Omental fat pad (tissue), 4 donors: Measurements from ENCODE around the gene SEPTIN10. TPM values are rescaled to one million over a fixed set of nuclear protein-coding genes. Genes with fewer than 3 reads are reported as not detected.

Experiments used
- ATAC-seq: fragments of 150-250 bp; one replicate; pipeline ENCODE4 v1.9.1; 2016; ENCODE audit warnings: mild to moderate bottlenecking, moderate library complexity; ENCODE audit not compliant: low FRiP score
- DNase-seq: peaks from one replicate; pipeline ENCODE4 v3.0.0-alpha.2; 2019; ENCODE audit warnings: low spot score
- total RNA-seq, 4 donors: library from RNA; depleted of rRNA; stranded (reverse); fragments of >200 nt; gene quantifications; one replicate each; pipeline ENCODE4 v1.1.0, GENCODE V29; 2016
- TF ChIP-seq, protein P1 (sequence below), 3 donors: fragments of 450-650 bp; IDR thresholded peaks; one replicate each; pipeline ENCODE4 v1.5.1; 2016 to 2017; ENCODE audit warnings: antibody characterized with exemption in 3 of 3, mild to moderate bottlenecking in 3 of 3, moderate library complexity in 2 of 3

The SEPTIN10 gene
- total RNA-seq, 4 donors from 2014 or later, result 55.0 to 116 (median 75.1) TPM

DNA sequence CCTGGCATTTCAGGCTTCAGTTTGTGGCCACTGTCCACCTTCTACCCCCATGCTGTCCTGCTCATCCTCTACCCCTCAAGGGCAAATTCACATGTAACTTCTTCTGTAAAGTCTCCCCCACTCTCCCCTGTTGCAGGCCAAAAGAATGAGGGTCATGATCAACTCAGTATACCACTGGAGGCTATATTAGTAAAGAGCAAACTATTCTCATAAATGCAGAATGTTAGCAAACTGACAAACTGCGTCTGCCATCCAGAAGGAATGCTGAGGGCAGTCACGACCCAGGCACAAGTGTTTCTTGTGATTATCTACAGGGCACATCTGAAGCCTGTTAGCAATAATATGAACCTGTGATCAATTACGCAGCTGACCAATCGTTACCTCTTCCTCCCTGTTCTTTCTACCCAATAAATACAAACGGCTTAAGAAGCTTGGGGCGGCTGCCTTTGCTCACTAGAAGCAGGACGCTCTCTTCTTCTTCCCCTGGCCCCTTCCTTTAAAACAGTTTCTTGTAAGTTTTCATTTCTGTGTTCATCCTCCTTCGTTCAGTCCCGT, 58.3 kb downstream of the SEPTIN10 start:
- DNase-seq (no peak), ATAC-seq (no peak)
- TF ChIP-seq, protein P1, sequence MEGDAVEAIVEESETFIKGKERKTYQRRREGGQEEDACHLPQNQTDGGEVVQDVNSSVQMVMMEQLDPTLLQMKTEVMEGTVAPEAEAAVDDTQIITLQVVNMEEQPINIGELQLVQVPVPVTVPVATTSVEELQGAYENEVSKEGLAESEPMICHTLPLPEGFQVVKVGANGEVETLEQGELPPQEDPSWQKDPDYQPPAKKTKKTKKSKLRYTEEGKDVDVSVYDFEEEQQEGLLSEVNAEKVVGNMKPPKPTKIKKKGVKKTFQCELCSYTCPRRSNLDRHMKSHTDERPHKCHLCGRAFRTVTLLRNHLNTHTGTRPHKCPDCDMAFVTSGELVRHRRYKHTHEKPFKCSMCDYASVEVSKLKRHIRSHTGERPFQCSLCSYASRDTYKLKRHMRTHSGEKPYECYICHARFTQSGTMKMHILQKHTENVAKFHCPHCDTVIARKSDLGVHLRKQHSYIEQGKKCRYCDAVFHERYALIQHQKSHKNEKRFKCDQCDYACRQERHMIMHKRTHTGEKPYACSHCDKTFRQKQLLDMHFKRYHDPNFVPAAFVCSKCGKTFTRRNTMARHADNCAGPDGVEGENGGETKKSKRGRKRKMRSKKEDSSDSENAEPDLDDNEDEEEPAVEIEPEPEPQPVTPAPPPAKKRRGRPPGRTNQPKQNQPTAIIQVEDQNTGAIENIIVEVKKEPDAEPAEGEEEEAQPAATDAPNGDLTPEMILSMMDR (IDR thresholded peaks at IDR 0.05), result no peak

DNA sequence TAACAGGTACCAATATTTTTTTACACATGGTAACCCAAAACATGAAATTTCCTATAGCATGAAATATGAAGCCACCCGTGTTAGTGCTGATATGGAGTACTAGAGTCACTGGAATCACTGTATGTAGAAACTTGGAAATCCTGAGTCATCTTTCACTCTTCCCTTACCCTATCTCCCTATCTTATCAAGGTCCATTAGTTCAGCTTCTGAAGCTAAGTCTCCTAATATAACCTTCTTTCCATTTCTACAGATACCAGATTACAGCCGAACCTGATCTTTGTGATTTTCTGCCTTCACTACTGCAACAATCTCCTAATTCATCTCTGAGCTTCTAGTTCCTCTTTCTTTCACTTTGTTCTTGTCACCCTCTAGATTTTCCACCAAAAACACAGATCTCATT, 59.0 kb downstream of the SEPTIN10 start:
- no peak for ATAC-seq
- TF ChIP-seq, protein P1 (IDR thresholded peaks at IDR 0.05), result no peak

DNA sequence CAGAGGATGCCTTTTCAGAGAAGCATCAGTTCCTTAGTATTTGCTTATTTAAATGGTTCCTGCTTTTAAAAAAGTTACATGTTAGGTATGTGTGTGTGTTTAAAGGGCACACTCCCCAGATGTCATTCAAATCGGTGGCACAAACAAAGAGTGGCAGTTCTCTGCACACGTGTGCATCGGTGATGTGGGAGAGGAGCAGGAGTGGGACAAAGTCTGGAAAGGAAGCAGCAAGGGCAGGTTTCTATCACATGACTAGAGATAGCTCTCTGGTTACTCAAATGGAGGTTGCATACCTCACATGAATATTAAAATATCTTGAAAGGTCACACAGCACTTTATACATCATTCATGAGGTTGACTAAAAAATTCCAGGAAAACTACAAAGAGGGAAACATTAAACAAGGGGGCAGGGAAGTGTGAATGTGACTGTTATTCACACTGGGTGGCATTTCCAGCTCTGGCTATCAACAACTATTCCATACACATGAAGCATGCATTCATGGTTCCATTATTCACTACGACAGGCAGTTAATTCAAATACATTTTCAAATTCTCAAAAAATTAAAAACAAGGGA, 64.7 kb downstream of the SEPTIN10 start:
- ATAC-seq, result no peak
- TF ChIP-seq, protein P1 (IDR thresholded peaks at IDR 0.05), result no peak

More for the DNA sequence above, 59.0 kb downstream of the SEPTIN10 start:
- DNase-seq, result no peak

DNA sequence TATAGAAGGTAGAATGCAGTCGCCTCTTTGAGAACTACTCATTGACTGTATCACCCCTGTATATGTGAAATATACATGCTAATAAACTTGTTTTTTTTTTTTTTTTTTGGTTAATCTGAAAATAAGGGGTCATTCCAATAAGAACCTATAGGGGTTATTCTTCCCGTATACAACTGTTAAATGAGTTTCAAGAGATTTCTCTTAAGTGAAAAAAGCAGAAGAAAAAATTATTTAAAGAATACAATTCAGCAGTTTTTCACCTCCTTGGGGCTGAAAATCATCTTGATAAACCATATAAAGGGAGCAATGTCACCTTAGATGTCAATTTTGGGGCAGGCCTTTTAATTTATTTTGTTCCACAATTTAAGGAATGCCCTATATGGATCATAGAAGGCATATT, 66.5 kb downstream of the SEPTIN10 start:
- TF ChIP-seq, protein P1 (IDR thresholded peaks at IDR 0.05), result no peak
- no peak for DNase-seq
- ATAC-seq, result no peak

More for the DNA sequence above, 64.7 kb downstream of the SEPTIN10 start:
- DNase-seq, result no peak

DNA sequence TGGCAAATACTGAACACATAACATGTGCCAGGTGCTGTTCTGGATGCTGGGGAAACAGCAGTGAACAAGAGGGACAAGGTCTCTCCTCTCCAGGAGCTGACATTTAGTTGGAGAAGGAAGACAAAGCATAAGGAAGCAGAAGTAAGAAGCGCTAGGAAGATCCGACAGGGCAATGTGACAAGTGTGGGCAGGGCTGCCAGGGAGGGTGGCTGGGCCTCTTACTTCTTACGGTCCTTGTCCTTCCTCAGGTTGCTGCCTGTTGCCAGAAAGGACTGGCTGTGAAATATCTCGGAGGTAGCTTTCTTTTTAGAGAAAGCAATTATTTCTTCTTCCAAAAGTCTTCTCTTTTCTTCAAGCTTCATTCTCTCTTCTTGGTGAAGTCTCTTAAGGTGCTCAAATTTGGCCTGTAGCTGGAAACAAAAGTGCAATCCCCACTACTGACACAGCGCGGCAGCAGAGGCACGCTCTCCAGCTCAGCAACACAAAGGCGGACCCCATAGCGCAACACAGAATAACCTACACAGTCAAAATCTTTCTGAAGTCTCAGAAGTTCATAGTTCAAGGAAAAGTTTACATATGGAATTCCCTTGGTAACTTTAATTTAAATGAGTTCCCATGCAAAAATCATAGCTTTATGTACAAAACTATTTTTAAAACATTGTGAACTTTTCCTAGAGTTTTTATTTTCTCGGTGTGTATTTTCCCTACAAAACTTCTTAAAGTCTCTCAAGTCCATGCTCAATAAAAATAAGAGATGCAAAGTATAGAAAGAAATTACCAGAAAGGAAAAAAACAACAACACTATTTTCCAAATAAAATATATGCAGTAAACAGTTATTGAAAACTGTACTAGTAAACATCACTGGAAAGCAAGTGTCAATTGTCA, 67.7 kb downstream of the SEPTIN10 start:
- peak; percentile 82 for ATAC-seq
- peak; percentile 42 for DNase-seq

DNA sequence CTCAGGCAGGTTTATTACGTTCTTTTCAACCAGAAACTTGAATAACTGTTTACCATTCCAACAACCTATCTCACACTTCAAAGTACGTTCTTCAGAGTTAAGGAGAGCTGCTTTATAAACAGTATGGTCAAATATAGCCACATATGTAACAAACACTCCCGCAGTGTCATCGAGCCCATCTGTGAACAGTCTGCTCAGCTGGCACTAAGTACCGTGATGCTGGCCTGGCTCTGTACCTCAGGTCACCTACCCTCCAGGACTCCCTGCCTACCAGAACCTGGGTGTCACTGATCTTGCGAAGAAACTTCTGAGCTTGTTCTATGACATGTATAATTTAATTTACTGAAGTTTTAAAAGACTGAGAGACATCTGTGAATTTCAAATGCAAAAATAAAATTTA, 71.4 kb downstream of the SEPTIN10 start:
- TF ChIP-seq, protein P1 (IDR thresholded peaks at IDR 0.05), result no peak
- ATAC-seq (no peak), DNase-seq (no peak)

More for the DNA sequence above, 67.7 kb downstream of the SEPTIN10 start:
- TF ChIP-seq, protein P1 (IDR thresholded peaks at IDR 0.05), result peak in 1 of 3 donors; percentile 88
